ENCODE data around the gene ANO3.

ANO3 gene

DNA sequence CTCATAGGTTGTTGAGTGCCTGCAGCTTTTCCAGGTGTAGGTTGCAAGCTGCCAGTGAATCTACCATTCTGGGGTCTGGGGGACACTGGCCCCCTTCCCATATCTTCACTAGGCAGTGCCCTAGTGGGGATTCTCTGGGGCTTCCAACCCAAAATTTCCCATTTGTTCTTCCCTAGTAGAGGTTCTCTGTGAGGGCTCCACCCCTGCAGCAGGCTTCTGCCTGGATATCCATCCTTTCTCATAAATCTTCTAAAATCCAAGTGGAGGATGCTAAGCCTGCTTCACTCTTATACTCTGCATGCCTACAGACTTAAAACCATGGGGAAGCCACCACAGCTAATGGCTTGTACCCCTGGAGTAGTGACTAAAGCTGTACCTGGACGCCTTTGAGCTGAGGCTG lies 33.4 kb downstream of the ANO3 start:
- Histone ChIP-seq H3K36me3 (no peaks in the 10 kb centered on the region), H3K27me3 (no peaks in the 10 kb centered on the region), H3K4me1 (no peaks in the 10 kb centered on the region), H3K9me3 (no peaks in the 10 kb centered on the region), H3K4me3 (ENCODE audit: low read depth, low read length) (no peak overlapping the region)
- DNase-seq, result no peak
- TF ChIP-seq, protein P1, sequence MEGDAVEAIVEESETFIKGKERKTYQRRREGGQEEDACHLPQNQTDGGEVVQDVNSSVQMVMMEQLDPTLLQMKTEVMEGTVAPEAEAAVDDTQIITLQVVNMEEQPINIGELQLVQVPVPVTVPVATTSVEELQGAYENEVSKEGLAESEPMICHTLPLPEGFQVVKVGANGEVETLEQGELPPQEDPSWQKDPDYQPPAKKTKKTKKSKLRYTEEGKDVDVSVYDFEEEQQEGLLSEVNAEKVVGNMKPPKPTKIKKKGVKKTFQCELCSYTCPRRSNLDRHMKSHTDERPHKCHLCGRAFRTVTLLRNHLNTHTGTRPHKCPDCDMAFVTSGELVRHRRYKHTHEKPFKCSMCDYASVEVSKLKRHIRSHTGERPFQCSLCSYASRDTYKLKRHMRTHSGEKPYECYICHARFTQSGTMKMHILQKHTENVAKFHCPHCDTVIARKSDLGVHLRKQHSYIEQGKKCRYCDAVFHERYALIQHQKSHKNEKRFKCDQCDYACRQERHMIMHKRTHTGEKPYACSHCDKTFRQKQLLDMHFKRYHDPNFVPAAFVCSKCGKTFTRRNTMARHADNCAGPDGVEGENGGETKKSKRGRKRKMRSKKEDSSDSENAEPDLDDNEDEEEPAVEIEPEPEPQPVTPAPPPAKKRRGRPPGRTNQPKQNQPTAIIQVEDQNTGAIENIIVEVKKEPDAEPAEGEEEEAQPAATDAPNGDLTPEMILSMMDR (IDR thresholded peaks at IDR 0.05; ENCODE audit: low read depth, low read length), result no peak

DNA sequence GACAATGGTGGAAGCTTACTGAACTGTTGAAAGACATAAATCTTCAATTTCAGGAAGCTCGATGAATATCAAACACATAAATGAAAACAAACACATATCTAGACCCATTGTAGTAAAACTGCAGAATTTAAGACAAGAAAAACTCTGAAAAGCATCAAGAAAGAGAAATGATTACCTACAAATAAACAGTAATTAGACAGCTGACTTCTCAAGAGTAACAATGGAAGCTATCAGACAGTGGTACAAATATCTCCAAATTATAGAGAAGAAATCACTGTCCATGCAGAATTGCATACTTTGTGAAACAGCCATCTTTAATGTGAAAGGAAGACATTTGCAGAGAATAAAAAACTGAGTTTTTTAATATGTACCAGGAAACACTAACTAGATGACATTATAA lies 45.7 kb downstream of the ANO3 start:
- H3K4me1 ChIP-seq, result no peaks in the 10 kb centered on the region
- TF ChIP-seq, protein P1 (IDR thresholded peaks at IDR 0.05; ENCODE audit: low read depth, low read length), result no peak

DNA sequence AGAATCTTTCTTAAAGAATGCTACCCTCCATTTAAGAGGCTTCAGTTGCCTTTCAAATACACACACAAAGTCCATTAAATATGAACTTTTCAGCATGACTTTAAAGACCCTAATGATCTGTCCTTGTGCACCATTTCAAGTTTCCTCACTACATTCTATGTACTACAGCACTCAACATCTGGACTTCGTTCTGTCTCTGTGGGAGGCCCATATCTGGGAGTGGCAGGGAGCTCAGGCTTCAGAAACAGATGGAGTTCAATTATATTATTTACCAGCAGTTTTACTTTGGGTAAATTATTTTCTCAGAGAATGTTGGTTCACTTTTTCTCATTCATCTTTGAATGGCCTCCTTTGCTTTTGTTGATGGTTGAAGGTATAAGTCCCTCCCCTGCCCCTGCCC lies 67.4 kb downstream of the ANO3 start:
- TF ChIP-seq, protein P1 (IDR thresholded peaks at IDR 0.05; ENCODE audit: low read depth, low read length), result no peak
- H3K4me3 ChIP-seq (ENCODE audit: low read depth, low read length), result no peak overlapping the region
- no peaks in the 10 kb centered on the region for H3K4me1 ChIP-seq
- H3K27me3 ChIP-seq, result no peaks in the 10 kb centered on the region
- no peaks in the 10 kb centered on the region for H3K9me3 ChIP-seq
- no peaks in the 10 kb centered on the region for H3K36me3 ChIP-seq
- no peak for DNase-seq

More for the DNA sequence above, 45.7 kb downstream of the ANO3 start:
- H3K36me3 ChIP-seq, result no peaks in the 10 kb centered on the region
- no peak for DNase-seq
- no peaks in the 10 kb centered on the region for H3K27me3 ChIP-seq
- no peaks in the 10 kb centered on the region for H3K9me3 ChIP-seq
- H3K4me3 ChIP-seq (ENCODE audit: low read depth, low read length), result no peak overlapping the region

DNA sequence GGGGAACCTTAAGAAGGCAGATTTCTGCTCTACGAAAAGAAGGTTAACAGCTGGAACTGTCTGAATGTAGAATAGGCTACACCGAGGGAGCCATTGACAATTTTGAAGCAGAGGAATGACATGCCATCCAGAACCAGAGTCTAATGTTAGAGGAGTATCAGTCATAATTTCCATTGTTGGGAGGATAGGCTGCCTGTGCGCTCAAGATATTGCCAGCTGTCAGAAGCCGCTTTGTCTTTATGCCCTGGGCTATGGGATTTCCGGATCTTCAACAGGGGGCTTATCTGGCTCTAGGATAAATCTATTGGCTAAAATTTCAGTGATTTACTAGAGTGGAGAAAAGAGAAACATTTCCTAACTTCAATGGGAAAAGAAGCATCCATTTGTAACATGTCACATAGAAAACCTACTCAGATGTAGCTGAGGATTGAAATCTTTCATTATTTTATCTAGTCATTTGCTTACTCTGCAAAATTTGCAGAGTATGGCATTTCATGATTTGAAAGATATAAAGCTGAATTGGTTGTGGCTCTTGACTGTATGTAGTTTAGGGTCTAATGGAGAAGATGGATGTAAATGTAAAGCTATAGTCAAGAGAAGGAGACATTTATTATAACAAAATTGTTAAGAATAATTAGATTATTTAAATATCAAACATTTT lies 78.9 kb downstream of the ANO3 start:
- no peak for DNase-seq
- Histone ChIP-seq H3K9me3 (no peaks in the 10 kb centered on the region), H3K4me1 (no peaks in the 10 kb centered on the region), H3K27me3 (no peaks in the 10 kb centered on the region), H3K4me3 (ENCODE audit: low read depth, low read length) (no peak overlapping the region), H3K36me3 (no peaks in the 10 kb centered on the region)
- TF ChIP-seq, protein P1 (IDR thresholded peaks at IDR 0.05; ENCODE audit: low read depth, low read length), result no peak

DNA sequence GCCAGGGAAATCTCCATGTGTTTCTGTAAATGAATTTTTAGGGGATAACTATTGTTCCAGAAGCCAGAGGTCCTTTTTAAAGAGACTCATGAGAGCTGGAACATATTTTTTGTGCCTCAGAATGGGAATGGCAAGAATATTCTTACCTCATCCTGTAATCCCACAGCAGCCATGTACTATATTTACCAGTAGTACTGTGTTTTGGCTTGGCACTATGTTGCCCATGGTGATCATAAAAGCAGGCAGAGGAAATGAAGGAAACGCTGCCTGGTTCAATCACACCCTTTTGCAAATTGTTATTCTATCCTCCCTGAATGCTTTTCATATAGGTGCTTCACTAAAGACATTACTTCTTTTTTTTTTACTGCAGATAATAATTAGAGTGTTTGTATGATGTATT lies 81.0 kb downstream of the ANO3 start:
- Histone ChIP-seq H3K4me3 (ENCODE audit: low read depth, low read length) (no peak overlapping the region), H3K4me1 (no peaks in the 10 kb centered on the region), H3K27me3 (no peaks in the 10 kb centered on the region), H3K9me3 (no peaks in the 10 kb centered on the region), H3K36me3 (no peaks in the 10 kb centered on the region)
- DNase-seq, result no peak
- TF ChIP-seq, protein P1 (IDR thresholded peaks at IDR 0.05; ENCODE audit: low read depth, low read length), result no peak

DNA sequence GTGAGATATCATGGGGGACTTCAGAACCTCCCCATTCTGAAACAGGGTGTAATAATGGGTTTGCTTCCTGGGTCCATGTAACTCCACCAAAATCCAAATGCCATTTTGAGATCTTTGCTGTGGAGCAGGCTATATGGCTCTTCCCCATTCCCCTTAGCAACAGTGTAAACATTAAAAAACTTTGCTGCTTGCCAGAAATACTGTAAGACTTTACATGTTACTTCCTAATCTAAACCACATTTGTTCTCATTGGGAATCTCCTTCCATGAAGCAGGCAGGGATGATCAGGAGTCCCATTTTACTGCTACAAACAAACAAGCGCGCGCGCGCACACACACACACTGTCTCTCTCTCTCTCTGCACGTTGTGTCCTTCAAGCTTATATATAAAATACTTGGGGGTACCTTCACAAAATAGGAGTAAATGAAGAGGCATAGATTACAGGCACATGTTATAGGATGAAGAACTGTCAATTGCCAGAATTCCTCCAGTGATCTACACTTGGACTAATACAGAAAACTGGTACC lies 86.5 kb downstream of the ANO3 start:
- Histone ChIP-seq H3K27me3 (no peaks in the 10 kb centered on the region), H3K4me3 (ENCODE audit: low read depth, low read length) (no peak overlapping the region), H3K36me3 (no peaks in the 10 kb centered on the region), H3K9me3 (no peaks in the 10 kb centered on the region), H3K4me1 (no peaks in the 10 kb centered on the region)
- TF ChIP-seq, protein P1 (IDR thresholded peaks at IDR 0.05; ENCODE audit: low read depth, low read length), result no peak
- no peak for DNase-seq
